ENCODE measurements around the gene IL6ST. TPM values are rescaled to one million over a fixed set of nuclear protein-coding genes. Genes with fewer than 3 reads are reported as not detected.

The IL6ST gene
- total and polyA plus RNA-seq, 10 of the 15 experiments (the other 5 are each of a cell fraction or from before 2014, with no cell fraction given) = 1.5 to 139 (median 13.0) TPM

- TF ChIP-seq WRNIP1 (IDR thresholded peaks at IDR 0.05; ENCODE audit: borderline replicate concordance, low read depth, low read length) (no peak), ZBTB11 (CRISPR knock-in tag; IDR thresholded peaks at IDR 0.05) (no peak), PRDM15 (CRISPR knock-in tag; IDR thresholded peaks at IDR 0.05) (no peak), USF1 (IDR thresholded peaks at IDR 0.05; ENCODE audit: borderline replicate concordance, extremely low read length, insufficient read depth, low read depth, low read length) (no peak), HDAC6 (IDR thresholded peaks at IDR 0.05; ENCODE audit: unreplicated experiment) (no peak), HCFC1 (IDR thresholded peaks at IDR 0.05; ENCODE audit: low read length) (no peak), EP300 (IDR thresholded peaks at IDR 0.05; ENCODE audit: borderline replicate concordance in 1 of 2, control insufficient read depth in 1 of 2, low read depth in 2 of 2, low read length in 2 of 2) (peak; percentile 89 to 96), NFYA (IDR thresholded peaks at IDR 0.05; ENCODE audit: borderline replicate concordance, low read depth, low read length) (no peak), SREBF1 (IDR thresholded peaks at IDR 0.05; ENCODE audit: low read length) (no peak), BHLHE40 (IDR thresholded peaks at IDR 0.05; ENCODE audit: borderline replicate concordance in 1 of 2, low read depth in 2 of 2, low read length in 1 of 2) (peak; percentile 84 to 86), TCF7 (IDR thresholded peaks at IDR 0.05; ENCODE audit: borderline replicate concordance) (peak; percentile 66; the same call in 1 of the 2 replicates), SREBF2 (IDR thresholded peaks at IDR 0.05; ENCODE audit: low read length) (no peak), MTA2 (IDR thresholded peaks at IDR 0.05; ENCODE audit: low read depth) (peak; percentile 93), FOS (IDR thresholded peaks at IDR 0.05; ENCODE audit: borderline replicate concordance, extremely low read depth, insufficient read length) (no peak), ZBTB40 (IDR thresholded peaks at IDR 0.05; ENCODE audit: borderline replicate concordance) (no peak), BCL11A (IDR thresholded peaks at IDR 0.05; ENCODE audit: low read depth, low read length) (peak; percentile 98), FOXK2 (IDR thresholded peaks at IDR 0.05) (no peak), ASH2L (IDR thresholded peaks at IDR 0.05; ENCODE audit: borderline replicate concordance, low read depth) (no peak)
These were observed 32.1 kb upstream of the IL6ST start (continued) for GRCh38 chr5:56026863-56027300.
